ENCODE results near the gene CHN1.

The CHN1 gene, protein sequence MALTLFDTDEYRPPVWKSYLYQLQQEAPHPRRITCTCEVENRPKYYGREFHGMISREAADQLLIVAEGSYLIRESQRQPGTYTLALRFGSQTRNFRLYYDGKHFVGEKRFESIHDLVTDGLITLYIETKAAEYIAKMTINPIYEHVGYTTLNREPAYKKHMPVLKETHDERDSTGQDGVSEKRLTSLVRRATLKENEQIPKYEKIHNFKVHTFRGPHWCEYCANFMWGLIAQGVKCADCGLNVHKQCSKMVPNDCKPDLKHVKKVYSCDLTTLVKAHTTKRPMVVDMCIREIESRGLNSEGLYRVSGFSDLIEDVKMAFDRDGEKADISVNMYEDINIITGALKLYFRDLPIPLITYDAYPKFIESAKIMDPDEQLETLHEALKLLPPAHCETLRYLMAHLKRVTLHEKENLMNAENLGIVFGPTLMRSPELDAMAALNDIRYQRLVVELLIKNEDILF

GRCh38 chr2:175004980-175005732 lies at the start of gene CHN1:
CHN1 (minus strand) TSS chr2:175005381; CDS start chr2:175004912, 469 bp downstream.
- DNase-seq, result peak; percentile 63 to 64

DNA sequence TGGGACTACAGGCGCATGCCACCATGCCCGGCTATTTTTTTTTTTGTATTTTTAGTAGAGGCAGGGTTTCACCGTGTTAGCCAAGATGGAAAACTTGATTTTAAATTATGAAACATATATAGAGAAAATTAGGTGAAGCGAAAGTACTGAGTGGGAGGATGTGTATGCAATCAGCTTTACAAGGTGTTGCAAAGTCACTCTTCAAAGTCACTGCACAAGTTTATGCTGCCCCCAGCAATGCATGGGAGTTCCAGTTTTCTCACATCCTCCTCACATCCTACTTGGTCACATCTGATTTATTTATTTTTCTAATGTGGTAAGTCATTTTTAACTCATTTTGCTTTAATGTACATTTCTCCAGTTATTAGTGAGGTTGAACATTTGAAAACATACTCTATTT lies 49.2 kb upstream of the CHN1 start:
- DNase-seq, result no peak

GRCh38 chr2:175049661-175050060 lies 44.5 kb upstream of the CHN1 start:
- DNase-seq, result no peak

GRCh38 chr2:175048275-175048674 lies 43.1 kb upstream of the CHN1 start:
- DNase-seq, result no peak

GRCh38 chr2:175039490-175039889 lies 34.3 kb upstream of the CHN1 start:
- DNase-seq, result no peak

DNA sequence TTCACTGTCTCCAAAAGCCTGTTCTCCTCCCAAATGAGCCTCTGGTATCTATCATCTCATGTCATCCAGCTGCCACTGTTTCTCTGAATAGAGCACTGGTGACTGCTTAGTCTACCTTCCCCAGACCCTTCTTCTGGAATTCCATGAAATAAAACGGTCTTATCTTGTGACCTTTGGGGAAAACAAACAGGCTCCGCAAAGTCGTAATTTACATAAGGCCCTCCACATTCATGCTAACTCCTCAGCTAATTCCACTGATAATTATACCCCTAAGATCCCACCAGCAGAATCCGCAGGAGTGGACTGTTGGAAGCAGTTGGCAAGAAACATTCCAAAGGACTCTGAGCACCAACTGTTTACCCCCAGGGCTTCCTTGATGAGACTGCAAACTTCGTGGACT lies 33.9 kb upstream of the CHN1 start:
- DNase-seq, result no peak

DNA sequence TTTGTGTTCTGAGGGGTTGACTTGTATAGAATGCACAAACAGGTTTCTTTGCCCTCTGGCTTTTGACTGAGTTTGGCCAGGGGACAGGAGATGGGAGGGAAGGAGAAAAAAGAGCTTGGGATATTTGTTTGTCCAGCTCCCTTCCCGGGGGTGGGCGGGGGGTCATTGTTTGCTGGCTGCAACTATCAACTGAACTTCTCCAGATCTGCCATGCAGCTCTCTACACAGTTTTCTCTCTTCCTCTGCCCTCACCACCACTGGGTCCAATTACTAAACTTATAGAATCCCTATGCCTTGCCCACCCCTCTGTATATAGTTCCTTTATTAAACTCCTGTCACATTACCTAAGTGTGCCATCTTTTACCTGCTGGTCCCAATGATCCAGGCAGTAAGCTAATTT lies 32.8 kb upstream of the CHN1 start:
- no peak for DNase-seq

- no peak for DNase-seq
Observed at GRCh38 chr2:175036582-175037018, 31.4 kb upstream of the CHN1 start.

DNA sequence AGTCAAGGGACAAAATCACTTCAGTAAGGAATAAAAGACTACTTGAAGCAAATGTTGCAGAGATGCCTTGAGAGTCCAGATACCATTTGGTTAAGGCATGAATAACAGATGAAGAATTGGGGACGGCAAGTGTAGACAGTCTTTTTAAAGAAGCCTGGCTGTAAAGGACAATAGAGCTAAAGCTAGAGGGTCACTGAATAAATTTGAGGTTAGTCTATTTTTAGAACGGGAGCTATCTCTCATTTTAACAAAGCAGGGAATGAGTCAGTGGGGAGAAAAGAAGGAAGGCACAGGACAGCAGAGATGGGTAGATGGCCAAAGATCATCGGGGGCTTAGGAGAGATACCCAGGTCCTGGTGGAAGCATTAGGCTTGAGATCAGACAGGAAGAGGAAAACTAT lies 30.6 kb upstream of the CHN1 start:
- no peak for DNase-seq

DNA sequence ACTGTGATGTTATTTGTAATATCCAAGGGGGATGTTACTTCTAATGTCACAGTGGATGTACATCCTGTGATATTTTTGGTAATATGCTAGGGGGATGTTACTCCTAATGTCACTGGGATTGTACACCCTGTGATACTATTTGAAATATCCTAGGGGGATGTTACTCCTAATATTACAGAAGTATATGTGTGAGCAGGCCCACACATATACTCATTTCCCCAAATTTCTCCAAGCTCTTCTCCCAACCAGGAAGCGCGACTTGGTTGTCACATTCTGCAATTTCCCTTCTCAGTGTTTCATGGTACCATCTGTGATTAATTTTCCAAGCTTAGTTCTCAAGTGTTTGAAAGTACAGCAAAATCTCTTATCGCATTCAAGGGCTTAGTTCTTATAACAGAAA lies 29.5 kb upstream of the CHN1 start:
- no peak for DNase-seq

DNA sequence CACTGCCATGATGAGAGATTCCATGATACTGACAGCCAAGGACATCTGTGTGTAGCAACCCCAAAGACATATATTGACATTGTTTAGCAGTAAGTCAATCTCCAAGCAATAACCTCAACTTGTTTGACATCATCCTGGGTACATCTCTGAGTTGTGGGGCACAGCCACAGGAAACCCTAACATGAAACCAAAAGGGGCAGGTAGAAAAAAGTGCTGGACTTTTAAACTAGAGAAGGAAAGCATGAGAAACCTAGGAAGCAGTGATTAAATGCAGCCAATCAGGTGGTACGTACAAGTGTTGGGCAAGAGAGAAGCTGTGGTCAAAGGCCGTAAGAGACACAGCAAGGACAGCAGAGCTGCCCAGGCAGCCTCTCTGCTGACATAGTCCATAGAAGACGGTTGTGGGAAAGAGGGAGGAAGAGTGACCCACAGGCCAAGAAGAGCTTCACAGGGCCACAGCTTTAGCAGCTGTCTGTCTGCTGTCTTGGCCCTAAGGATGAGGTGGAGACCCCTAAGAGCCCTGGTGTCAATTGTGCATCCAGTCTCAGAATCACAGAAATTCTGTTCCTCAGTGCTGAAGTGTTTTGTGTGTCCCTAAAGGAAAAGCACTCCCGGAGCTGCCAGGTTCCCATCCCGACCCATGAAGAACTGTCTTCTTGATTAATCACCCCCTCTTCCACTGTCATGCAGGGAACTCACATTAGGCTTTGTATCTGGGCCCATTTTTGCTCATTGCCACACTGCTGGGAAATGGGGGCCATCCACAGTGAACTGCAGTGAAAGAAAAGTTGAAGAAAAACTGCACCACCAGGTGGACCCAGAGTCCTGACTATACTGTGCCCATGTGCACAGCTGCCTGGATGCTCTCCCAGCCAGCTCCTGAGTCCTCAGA lies 25.4 kb upstream of the CHN1 start:
- DNase-seq, result no peak

DNA sequence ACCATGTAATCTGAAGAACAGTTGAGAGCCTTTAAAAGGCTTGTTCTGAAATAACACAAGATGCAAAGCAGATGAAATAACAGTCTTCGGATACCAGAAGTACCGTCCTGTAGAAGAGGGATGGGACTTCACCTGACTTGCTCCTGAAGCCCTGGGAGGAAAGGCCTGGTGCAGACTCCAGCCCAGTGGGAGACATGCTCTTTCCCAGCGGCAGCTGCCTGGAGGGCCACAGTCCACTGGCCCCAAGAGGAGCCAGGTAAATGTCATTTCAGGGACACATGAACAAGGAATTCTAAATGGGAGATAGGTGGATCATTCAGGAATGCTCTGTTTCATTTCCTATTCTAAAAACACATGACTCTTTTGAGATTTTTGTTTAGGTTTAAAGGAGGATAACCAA lies 22.6 kb upstream of the CHN1 start:
- no peak for DNase-seq

DNA sequence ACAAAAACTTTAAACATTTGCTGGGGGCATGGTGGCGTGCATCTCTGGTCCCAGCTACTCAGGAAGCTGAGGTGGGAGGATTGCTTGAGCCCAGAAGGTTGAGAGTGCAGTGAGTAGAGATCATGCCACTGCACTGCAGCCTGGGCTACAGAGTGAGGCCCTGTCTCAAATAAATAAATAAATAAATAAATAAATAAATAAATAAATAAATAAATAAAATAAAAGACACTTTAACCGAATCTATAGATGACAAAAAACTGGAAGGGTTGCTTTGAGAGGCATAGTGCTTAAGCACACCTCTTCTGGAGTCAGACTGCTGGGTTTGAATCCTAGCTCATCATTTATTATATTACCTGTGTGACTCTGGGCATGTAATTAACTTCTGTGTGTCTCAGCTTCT lies 21.2 kb upstream of the CHN1 start:
- DNase-seq, result no peak

DNA sequence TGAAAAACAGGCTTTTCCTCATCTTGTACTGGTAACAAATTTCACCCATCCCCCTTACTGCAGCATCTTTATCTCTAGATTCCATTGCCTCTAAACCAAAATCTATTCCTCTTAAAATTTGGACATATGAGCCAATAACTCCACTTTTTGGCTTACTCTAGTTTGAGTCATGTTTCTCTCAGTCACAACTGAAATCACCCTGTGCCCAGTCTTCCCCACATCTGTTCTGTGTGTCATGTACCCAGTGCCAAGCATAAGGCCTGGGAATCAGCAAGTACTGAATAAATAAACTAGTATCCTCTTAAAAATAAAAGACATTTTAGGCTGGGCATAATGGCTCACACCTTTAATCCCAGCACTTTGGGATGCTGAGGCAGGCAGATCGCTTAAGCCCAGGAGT lies 20.8 kb upstream of the CHN1 start:
- no peak for DNase-seq

GRCh38 chr2:175025233-175025632 lies 20.1 kb upstream of the CHN1 start:
- DNase-seq, result no peak

DNA sequence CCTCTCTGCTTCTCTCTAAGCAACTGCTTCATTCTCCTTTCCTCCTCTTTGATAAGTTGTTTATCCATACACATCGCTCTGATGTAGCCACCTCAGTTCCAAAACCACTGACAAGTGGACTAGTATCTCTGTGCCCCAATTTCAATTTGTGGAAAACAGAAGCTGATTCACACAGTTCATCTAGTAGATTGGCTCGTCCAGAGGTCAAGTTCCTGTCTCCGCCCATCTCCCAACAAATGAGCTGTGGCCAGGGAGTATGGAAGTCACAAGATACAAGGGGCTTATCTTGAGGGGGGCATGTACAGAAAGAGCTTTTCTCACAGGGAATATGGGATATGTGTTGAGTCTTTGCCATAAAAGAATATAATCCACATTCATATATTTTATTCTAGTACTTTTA lies 17.7 kb upstream of the CHN1 start:
- no peak for DNase-seq

- DNase-seq, result no peak
Observed at GRCh38 chr2:175019566-175020327, 14.6 kb upstream of the CHN1 start.

DNA sequence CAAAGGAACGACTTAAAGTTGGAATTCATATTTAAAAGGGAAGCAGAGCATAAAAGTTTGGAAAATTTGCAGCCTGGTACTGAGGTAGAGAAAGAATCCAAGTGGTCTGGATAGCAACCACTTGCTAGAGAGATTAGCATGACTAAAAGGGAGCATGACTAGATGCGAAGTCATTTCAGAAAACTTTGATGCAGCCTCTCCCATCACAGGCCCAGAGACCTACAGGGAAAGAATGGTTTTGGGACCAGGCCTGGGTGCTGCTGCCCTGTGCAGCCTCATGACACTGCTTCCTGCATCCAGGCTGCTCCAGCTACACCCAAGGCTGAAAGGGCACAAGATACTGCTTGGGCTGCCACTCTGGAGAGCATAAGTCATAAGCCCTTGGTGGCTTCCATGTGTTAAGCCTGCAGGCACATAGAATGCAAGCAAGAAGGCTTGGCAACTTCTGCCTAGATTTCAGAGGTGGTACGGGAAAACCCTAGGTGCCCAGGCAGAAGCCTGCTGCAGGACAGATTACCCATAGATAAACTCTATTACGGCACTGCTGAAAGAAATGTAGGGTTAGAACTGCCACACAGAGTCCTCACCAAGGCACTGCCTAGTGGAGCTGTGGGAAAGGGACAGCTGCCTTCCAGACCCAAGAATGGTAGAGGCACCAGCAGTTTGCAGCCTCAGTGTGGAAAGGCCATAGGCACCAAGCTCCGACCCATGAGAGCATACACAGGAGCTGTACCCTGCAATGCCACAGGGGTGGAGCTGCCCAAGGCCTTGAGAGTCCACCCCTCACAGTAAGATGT lies 12.6 kb upstream of the CHN1 start:
- DNase-seq, result no peak

GRCh38 chr2:175015340-175015739 lies 10.2 kb upstream of the CHN1 start:
- no peak for DNase-seq

- DNase-seq, result no peak
Observed at GRCh38 chr2:175012516-175012915, 7.3 kb upstream of the CHN1 start.

- no peak for DNase-seq
Observed at GRCh38 chr2:175011505-175011904, 6.3 kb upstream of the CHN1 start.

DNA sequence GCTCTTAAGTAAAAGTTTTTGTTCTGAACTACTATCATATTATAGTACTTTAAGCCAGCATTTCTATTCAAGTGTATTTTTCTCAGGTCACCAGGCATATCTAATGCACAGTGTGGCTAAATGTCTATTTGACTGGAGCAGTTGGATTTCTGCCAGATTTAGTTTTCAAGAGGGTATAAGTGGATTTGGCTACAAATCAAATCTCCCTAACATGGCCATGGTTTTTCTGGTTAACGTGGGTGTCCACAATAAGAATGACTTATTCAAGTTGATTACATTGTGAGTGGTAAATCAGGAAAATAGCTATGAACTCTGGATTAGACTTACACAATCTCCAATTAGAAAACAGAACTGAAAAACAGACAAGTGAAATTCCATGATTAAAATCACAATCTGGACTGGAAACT lies 5.7 kb upstream of the CHN1 start:
- no peak for DNase-seq
